Liver (tissue), 3 donors: ENCODE measurements around the gene KCNIP4.

ENCODE experiments used
- ATF3 ChIP-seq: IDR thresholded peaks from 2 replicates; pipeline ENCODE4 v1.6.1; 2016; ENCODE audit warnings: antibody characterized with exemption
- CTCF ChIP-seq: fragments of 150-350 bp; IDR thresholded peaks from 2 replicates; pipeline ENCODE4 v1.5.1; 2017; ENCODE audit warnings: improper control_type of control experiment, low read depth, low read length; ENCODE audit not compliant: missing input control
- EGR1 ChIP-seq, 2 donors: IDR thresholded peaks; 2 replicates each; pipeline ENCODE4 v1.6.1; 2016 to 2018; ENCODE audit warnings: antibody characterized with exemption in 2 of 2, low read depth in 2 of 2
- FOXA1 ChIP-seq: IDR thresholded peaks from 2 replicates; pipeline ENCODE4 v1.6.1; 2016; ENCODE audit warnings: antibody characterized with exemption
- GABPA ChIP-seq, 2 donors: IDR thresholded peaks in 1 of 2; conservative IDR thresholded peaks in 1 of 2; 2 replicates each; pipeline ENCODE4 v1.6.1; 2016; ENCODE audit warnings: antibody characterized with exemption in 2 of 2, mild to moderate bottlenecking in 1 of 2, moderate library complexity in 1 of 2
- HNF4A ChIP-seq, 2 donors: conservative IDR thresholded peaks; 2 replicates each; pipeline ENCODE4 v1.6.1; 2016; ENCODE audit warnings: antibody characterized with exemption in 2 of 2, mild to moderate bottlenecking in 2 of 2
- MAX ChIP-seq: IDR thresholded peaks from 2 replicates; pipeline ENCODE4 v1.6.1; 2016; ENCODE audit warnings: antibody characterized with exemption
- RAD21 ChIP-seq, 2 donors: IDR thresholded peaks; 2 replicates each; pipeline ENCODE4 v1.6.1; 2016; ENCODE audit warnings: antibody characterized with exemption in 2 of 2, mild to moderate bottlenecking in 2 of 2
- REST ChIP-seq: IDR thresholded peaks from 2 replicates; pipeline ENCODE4 v1.6.1; 2016; ENCODE audit warnings: antibody characterized with exemption, mild to moderate bottlenecking
- RXRA ChIP-seq, 2 donors: IDR thresholded peaks; 2 replicates each; pipeline ENCODE4 v1.6.1; 2017 to 2018; ENCODE audit warnings: antibody characterized with exemption in 2 of 2, mild to moderate bottlenecking in 1 of 2
- TAF1 ChIP-seq: conservative IDR thresholded peaks from 2 replicates; pipeline ENCODE4 v1.6.1; 2016; ENCODE audit warnings: antibody characterized with exemption, mild to moderate bottlenecking
- YY1 ChIP-seq: IDR thresholded peaks from 2 replicates; pipeline ENCODE4 v1.6.1; 2016; ENCODE audit warnings: antibody characterized with exemption, mild to moderate bottlenecking
- ZBTB33 ChIP-seq: IDR thresholded peaks from 2 replicates; pipeline ENCODE4 v1.6.1; 2016; ENCODE audit warnings: antibody characterized with exemption
- donor health status: healthy.
- donor health status: healthy.

- TF ChIP-seq EGR1 (IDR thresholded peaks at IDR 0.05; ENCODE audit: low read depth in 2 of 2) (no peak), CTCF (no peak), MAX (no peak), YY1 (no peak), REST (no peak), GABPA (IDR thresholded peaks at IDR 0.05 in 1 of 2, conservative IDR thresholded peaks at IDR 0.05 in 1 of 2) (no peak), RAD21 (IDR thresholded peaks at IDR 0.05) (no peak), FOXA1 (no peak), RXRA (IDR thresholded peaks at IDR 0.05) (no peak), ATF3 (no peak), TAF1 (no peak), HNF4A (conservative IDR thresholded peaks at IDR 0.05) (no peak), ZBTB33 (no peak)
Measured at GRCh38 chr4:21474195-21474594, 474.4 kb downstream of the KCNIP4 start.
